Ovary (tissue), 9 donors: ENCODE measurements around the gene RNF41. TPM values are rescaled to one million over a fixed set of nuclear protein-coding genes. Genes with fewer than 3 reads are reported as not detected.

Source experiments
- DNase-seq, 5 donors: peaks; one replicate each; pipeline ENCODE4 v3.0.0-alpha.2; 2019 to 2020
- H3K27ac ChIP-seq, 2 donors: fragments of 200-600 bp; one replicate each; pipeline versions ENCODE4 v1.5.1 to v1.8.0; 2019 to 2022
- H3K27me3 ChIP-seq: fragments of 200-600 bp; one replicate; pipeline ENCODE4 v1.8.0; 2022
- H3K36me3 ChIP-seq: fragments of 200-600 bp; sonication (generic); one replicate; pipeline ENCODE4 v1.5.1; 2019
- H3K4me1 ChIP-seq: one replicate; pipeline ENCODE4 v1.8.1; 2013; ENCODE audit warnings: mild to moderate bottlenecking, moderate library complexity; ENCODE audit not compliant: insufficient read depth
- H3K4me3 ChIP-seq: fragments of 200-600 bp; sonication (generic); one replicate; pipeline ENCODE4 v1.5.1; 2017
- H3K9me3 ChIP-seq, 2 donors: fragments of 200-600 bp in 1 of 2; sonication (generic) in 1 of 2; one replicate each; pipeline versions ENCODE4 v1.5.1 to v1.8.1; 2013 to 2019; ENCODE audit warnings: mild to moderate bottlenecking in 1 of 2, moderate library complexity in 1 of 2
- CTCF ChIP-seq, 3 donors: fragments of 450-650 bp in 2 of 3; fragments of 200-600 bp in 1 of 3; IDR thresholded peaks; one replicate each; pipeline versions ENCODE4 v1.5.1 to v1.8.0; 2016 to 2022; ENCODE audit warnings: antibody characterized with exemption in 3 of 3, mild to moderate bottlenecking in 1 of 3
- EP300 ChIP-seq: sonication (generic); formaldehyde crosslinking; IDR thresholded peaks from one replicate; pipeline ENCODE4 v1.6.1; 2017; ENCODE audit warnings: antibody characterized with exemption
- POLR2A ChIP-seq: fragments of 450-650 bp; IDR thresholded peaks from one replicate; pipeline ENCODE4 v1.6.1; 2017; ENCODE audit warnings: antibody characterized with exemption, mild to moderate bottlenecking, moderate library complexity
- WGBS, 3 donors: extraction: QIAGEN DNeasy Blood & Tissue Kit in 1 of 3; methylation state at CpG; one replicate each; pipeline versions ENCODE4 v1.1.5 to v1.1.7; 2013 to 2017; 5-methylcytosine and 5-hydroxymethylcytosine counted together
- intact Hi-C, 4 donors: fragments of 100-400 bp; cut with DNase I; formaldehyde crosslinking; loops; one replicate each; pipeline versions ENCODE4 v1.11.0 to v1.15.1; 2022 to 2023
- polyA plus RNA-seq, 2 donors: library from polyadenylated mRNA; stranded (reverse); fragments of 200-250 nt in 1 of 2; fragments of 350-450 nt in 1 of 2; fragmentation: Illumina TruSeq in 1 of 2; extraction: RNeasy Lipid Tissue Mini Kit (QIAGEN cat#74804) in 1 of 2; gene quantifications; one replicate each; pipeline ENCODE4 v1.2.3, GENCODE V29; 2013 to 2014
- total RNA-seq, 7 donors: library from RNA; depleted of rRNA in 2 of 7; stranded (reverse); fragments of >200 nt in 2 of 7; fragmentation: NEBNext Ultra II Directional in 3 of 7; extraction: Animal tissue kit (Norgen Biotek cat#: 25700) in 3 of 7; gene quantifications; one replicate each; pipeline versions ENCODE4 v1.1.0 to v1.2.4, GENCODE V29; 2016 to 2023
- donor health status: DM: no; HTN: no; CAD: no; lungs with moderate emphysema.
- donor health status: DM: no; HTN: no; CAD: no.
- donor health status: Bipolar disorder and iron deficiency.
- donor health status: DM: yes; HTN: yes; CAD: no.
- donor health status: DM: no; HTN: no; CAD: no.
- donor health status: DM: yes; HTN: yes; CAD: no.

Gene RNF41
- total and polyA plus RNA-seq, 9 donors: 29.4 to 55.6 (median 40.6) TPM

- intact Hi-C loops: loop anchor here in 1 of 4 donors (5.0 kb wide), 1 partner anchor 67 kb away; the partner anchor contains the start of genes NABP2 and RNF41
- H3K27me3 ChIP-seq: no peaks in the 10 kb centered on the region
- H3K4me1 ChIP-seq: peaks cover 10% of the 10 kb centered on the region
- WGBS, 3 donors: 84 to 87% (median 86%) methylated on average over 5 of the region's 5 CpGs
- DNase-seq: no peak
- no peak overlapping the region for H3K4me3 ChIP-seq
- H3K27ac ChIP-seq: no peak overlapping the region
- H3K9me3 ChIP-seq: no peaks in the 10 kb centered on the region
- H3K36me3 ChIP-seq: no peaks in the 10 kb centered on the region
- TF ChIP-seq CTCF (IDR thresholded peaks at IDR 0.05) (no peak), EP300 (no peak), POLR2A (no peak)
Measured at GRCh38 chr12:56154818-56155217, 66.9 kb downstream of the RNF41 start.

- intact Hi-C loops: no loop called here
- 79 to 100% (median 91%) methylated on average over 1 of the region's 1 CpG for WGBS, 3 donors
- peaks cover 10% of the 10 kb centered on the region for H3K4me1 ChIP-seq
- no peak for TF ChIP-seq POLR2A
- no peak for TF ChIP-seq CTCF (IDR thresholded peaks at IDR 0.05)
- TF ChIP-seq EP300: no peak
- DNase-seq: no peak
- no peak overlapping the region for H3K4me3 ChIP-seq
- no peak overlapping the region for H3K27ac ChIP-seq
- no peaks in the 10 kb centered on the region for H3K27me3 ChIP-seq
- H3K9me3 ChIP-seq: no peaks in the 10 kb centered on the region
- H3K36me3 ChIP-seq: no peaks in the 10 kb centered on the region
Measured at GRCh38 chr12:56154246-56154771, 67.4 kb downstream of the RNF41 start.

GRCh38 chr12:56153678-56154065 lies 68.0 kb downstream of the RNF41 start:
- no peak overlapping the region for H3K4me3 ChIP-seq
- WGBS, 3 donors: 67 to 74% (median 69%) methylated on average over 5 of the region's 5 CpGs
- intact Hi-C loops: no loop called here

GRCh38 chr12:56152756-56153677 lies 68.7 kb downstream of the RNF41 start:
- 6 to 7% (median 6%) methylated on average over 8 of the region's 8 CpGs for WGBS, 3 donors
- peak in 1 of 5 donors; percentile 62 for DNase-seq
- H3K36me3 ChIP-seq: no peaks in the 10 kb centered on the region
- H3K27ac ChIP-seq: peak overlapping the region in 1 of 2 donors; percentile 15
- no peak for TF ChIP-seq POLR2A
- TF ChIP-seq EP300: no peak
- no peak for TF ChIP-seq CTCF (IDR thresholded peaks at IDR 0.05)
- H3K9me3 ChIP-seq: no peaks in the 10 kb centered on the region
- H3K4me3 ChIP-seq: peak overlapping the region; percentile 54
- no peaks in the 10 kb centered on the region for H3K27me3 ChIP-seq
- intact Hi-C loops: no loop called here
- peaks cover 10% of the 10 kb centered on the region for H3K4me1 ChIP-seq

More at GRCh38 chr12:56153678-56154065, 68.0 kb downstream of the RNF41 start:
- no peak for TF ChIP-seq EP300
- TF ChIP-seq CTCF (IDR thresholded peaks at IDR 0.05): no peak
- no peak for TF ChIP-seq POLR2A
- Histone ChIP-seq H3K9me3 (no peaks in the 10 kb centered on the region), H3K36me3 (no peaks in the 10 kb centered on the region), H3K4me1 (peaks cover 10% of the 10 kb centered on the region), H3K27me3 (no peaks in the 10 kb centered on the region), H3K27ac (peak overlapping the region in 1 of 2 donors; percentile 15)
- DNase-seq: no peak

Other genes with a start within 250 kb of the RNF41 start
- 100 to 1,000 TPM in 5 of 7 donors, 10 to 100 TPM in 2; 60.4 to 136 (median 117) TPM for gene RAB5B, start 247.8 kb downstream of the RNF41 start, total RNA-seq
- gene RAB5B, start 247.8 kb downstream of the RNF41 start, polyA plus RNA-seq: 100 to 1,000 TPM in 1 of 2 donors, 10 to 100 TPM in 1; 81.7 to 217 TPM
- gene SUOX, start 224.6 kb downstream of the RNF41 start, total RNA-seq: 10 to 100 TPM; 22.1 to 39.4 (median 31.9) TPM
- 10 to 100 TPM; 18.0 to 34.2 TPM for gene SUOX, start 224.6 kb downstream of the RNF41 start, polyA plus RNA-seq
- gene IKZF4, start 200.9 kb downstream of the RNF41 start, total RNA-seq: 10 to 100 TPM in 5 of 7 donors, 1 to 10 TPM in 2; 4.0 to 33.2 (median 20.0) TPM
- gene IKZF4, start 200.9 kb downstream of the RNF41 start, polyA plus RNA-seq: 10 to 100 TPM in 1 of 2 donors, 1 to 10 TPM in 1; 6.2 to 12.5 TPM
- 1,000 to 10,000 TPM in 1 of 7 donors, 100 to 1,000 TPM in 2, 10 to 100 TPM in 4; 16.2 to 2,562 (median 59.7) TPM for gene RPS26, start 180.0 kb downstream of the RNF41 start, total RNA-seq
- 1,000 to 10,000 TPM in 1 of 2 donors, 100 to 1,000 TPM in 1; 198 to 1,468 TPM for gene RPS26, start 180.0 kb downstream of the RNF41 start, polyA plus RNA-seq
- gene ERBB3, start 141.8 kb downstream of the RNF41 start, total RNA-seq: 10 to 100 TPM in 1 of 7 donors, 1 to 10 TPM in 5, under 1 TPM in 1; 0.72 to 20.6 (median 3.3) TPM
- gene ERBB3, start 141.8 kb downstream of the RNF41 start, polyA plus RNA-seq: 1 to 10 TPM; 1.1 to 5.0 TPM
- 10 to 100 TPM; 65.6 to 86.2 (median 77.0) TPM for gene PA2G4, start 117.4 kb downstream of the RNF41 start, total RNA-seq
- gene PA2G4, start 117.4 kb downstream of the RNF41 start, polyA plus RNA-seq: 100 to 1,000 TPM in 1 of 2 donors, 10 to 100 TPM in 1; 86.5 to 219 TPM
- gene RPL41, start 105.3 kb downstream of the RNF41 start, total RNA-seq: 1,000 to 10,000 TPM; 6,021 to 8,245 (median 6,510) TPM
- gene RPL41, start 105.3 kb downstream of the RNF41 start, polyA plus RNA-seq: over 10,000 TPM; 11,306 to 11,451 TPM
- gene ZC3H10, start 103.7 kb downstream of the RNF41 start, total RNA-seq: 10 to 100 TPM in 4 of 7 donors, 1 to 10 TPM in 3; 1.8 to 14.7 (median 10.7) TPM
- 1 to 10 TPM; 4.4 to 5.2 TPM for gene ZC3H10, start 103.7 kb downstream of the RNF41 start, polyA plus RNA-seq
- gene ESYT1, start 93.7 kb downstream of the RNF41 start, total RNA-seq: 100 to 1,000 TPM in 3 of 7 donors, 10 to 100 TPM in 4; 80.3 to 139 (median 97.3) TPM
- gene ESYT1, start 93.7 kb downstream of the RNF41 start, polyA plus RNA-seq: 100 to 1,000 TPM in 1 of 2 donors, 10 to 100 TPM in 1; 62.3 to 102 TPM
- gene MYL6B, start 69.3 kb downstream of the RNF41 start, total RNA-seq: 10 to 100 TPM; 65.9 to 99.2 (median 73.4) TPM
- 10 to 100 TPM; 32.8 to 77.3 TPM for gene MYL6B, start 69.3 kb downstream of the RNF41 start, polyA plus RNA-seq
- gene MYL6, start 63.6 kb downstream of the RNF41 start, total RNA-seq: 1,000 to 10,000 TPM in 5 of 7 donors, 100 to 1,000 TPM in 2; 782 to 1,485 (median 1,329) TPM
- 1,000 to 10,000 TPM; 1,579 to 3,375 TPM for gene MYL6, start 63.6 kb downstream of the RNF41 start, polyA plus RNA-seq
- gene SMARCC2, start 32.4 kb downstream of the RNF41 start, total RNA-seq: 100 to 1,000 TPM in 5 of 7 donors, 10 to 100 TPM in 2; 57.9 to 172 (median 117) TPM
- 100 to 1,000 TPM in 1 of 2 donors, 10 to 100 TPM in 1; 66.4 to 139 TPM for gene SMARCC2, start 32.4 kb downstream of the RNF41 start, polyA plus RNA-seq
- gene NABP2, start 2.4 kb upstream of the RNF41 start, total RNA-seq: 10 to 100 TPM; 19.8 to 43.7 (median 28.9) TPM
- 10 to 100 TPM; 25.0 to 37.5 TPM for gene NABP2, start 2.4 kb upstream of the RNF41 start, polyA plus RNA-seq
- under 1 TPM; 0.25 to 0.85 (median 0.69) TPM for gene SLC39A5, start 8.1 kb upstream of the RNF41 start, total RNA-seq
- gene SLC39A5, start 8.1 kb upstream of the RNF41 start, polyA plus RNA-seq: under 1 TPM in 1 of 2 donors, not detected in 1; 0.28 TPM
- 10 to 100 TPM in 5 of 7 donors, 1 to 10 TPM in 2; 9.1 to 37.7 (median 28.9) TPM for gene ANKRD52, start 36.5 kb upstream of the RNF41 start, total RNA-seq
- gene ANKRD52, start 36.5 kb upstream of the RNF41 start, polyA plus RNA-seq: 10 to 100 TPM; 10.5 to 26.2 TPM
- 10 to 100 TPM; 11.3 to 31.1 (median 14.9) TPM for gene COQ10A, start 45.0 kb upstream of the RNF41 start, total RNA-seq
- gene COQ10A, start 45.0 kb upstream of the RNF41 start, polyA plus RNA-seq: 10 to 100 TPM; 13.8 to 20.5 TPM
- 100 to 1,000 TPM in 5 of 7 donors, 10 to 100 TPM in 2; 49.6 to 155 (median 137) TPM for gene CS, start 78.4 kb upstream of the RNF41 start, total RNA-seq
- 100 to 1,000 TPM in 1 of 2 donors, 10 to 100 TPM in 1; 48.9 to 237 TPM for gene CS, start 78.4 kb upstream of the RNF41 start, polyA plus RNA-seq
- 100 to 1,000 TPM in 2 of 7 donors, 10 to 100 TPM in 5; 58.9 to 112 (median 84.9) TPM for gene CNPY2, start 94.1 kb upstream of the RNF41 start, total RNA-seq
- 100 to 1,000 TPM; 107 to 134 TPM for gene CNPY2, start 94.1 kb upstream of the RNF41 start, polyA plus RNA-seq
- 100 to 1,000 TPM in 1 of 7 donors, 10 to 100 TPM in 6; 41.0 to 103 (median 74.5) TPM for gene PAN2, start 112.1 kb upstream of the RNF41 start, total RNA-seq
- gene PAN2, start 112.1 kb upstream of the RNF41 start, polyA plus RNA-seq: 10 to 100 TPM; 44.2 to 67.2 TPM
- gene IL23A, start 117.0 kb upstream of the RNF41 start, total RNA-seq: under 1 TPM in 2 of 7 donors, not detected in 5; 0.23 to 0.35 TPM
- gene IL23A, start 117.0 kb upstream of the RNF41 start, polyA plus RNA-seq: under 1 TPM in 1 of 2 donors, not detected in 1; 0.16 TPM
- gene STAT2, start 138.2 kb upstream of the RNF41 start, total RNA-seq: 100 to 1,000 TPM in 3 of 7 donors, 10 to 100 TPM in 4; 81.5 to 161 (median 90.2) TPM
- gene STAT2, start 138.2 kb upstream of the RNF41 start, polyA plus RNA-seq: 100 to 1,000 TPM in 1 of 2 donors, 10 to 100 TPM in 1; 56.1 to 122 TPM
- gene APOF, start 140.9 kb upstream of the RNF41 start, total RNA-seq: not detected
- gene APOF, start 140.9 kb upstream of the RNF41 start, polyA plus RNA-seq: not detected
- 1 to 10 TPM; 2.1 to 4.5 (median 3.2) TPM for gene TIMELESS, start 227.5 kb upstream of the RNF41 start, total RNA-seq
- 1 to 10 TPM; 2.9 to 6.4 TPM for gene TIMELESS, start 227.5 kb upstream of the RNF41 start, polyA plus RNA-seq
- under 1 TPM in 1 of 7 donors, not detected in 6; 0.23 TPM for gene MIP, start 232.7 kb upstream of the RNF41 start, total RNA-seq
- not detected for gene MIP, start 232.7 kb upstream of the RNF41 start, polyA plus RNA-seq
- gene SPRYD4, start 246.7 kb upstream of the RNF41 start, total RNA-seq: 1 to 10 TPM; 1.4 to 4.1 (median 3.2) TPM
- 1 to 10 TPM; 2.0 to 2.7 TPM for gene SPRYD4, start 246.7 kb upstream of the RNF41 start, polyA plus RNA-seq